ENCODE data around the gene COPE. TPM values are rescaled to one million over a fixed set of nuclear protein-coding genes. Genes with fewer than 3 reads are reported as not detected.

COPE gene
- total RNA-seq, 1 experiment from 2014 or later: 408 TPM

GRCh38 chr19:18945297-18945696 lies 26.1 kb upstream of the COPE start:
- H3K36me3 ChIP-seq (ENCODE audit: low read depth, low read length): no peaks in the 10 kb centered on the region
- no TSS peak for BruUV-seq (replicated peaks)
- no peaks in the 10 kb centered on the region for H3K9me3 ChIP-seq (ENCODE audit: low read length)
- no peak for DNase-seq
- ChIA-PET POLR2A (ENCODE audit: unreplicated experiment) (no interaction called here), CTCF (no interaction called here)
- H3K4me2 ChIP-seq (ENCODE audit: low read length): no peak overlapping the region
- no peaks in the 10 kb centered on the region for H3K9me2 ChIP-seq (replicated peaks; ENCODE audit: low read length)
- H3K79me2 ChIP-seq (ENCODE audit: low read length): peaks cover 5% of the 10 kb centered on the region
- no peaks in the 10 kb centered on the region for H3K27me3 ChIP-seq (ENCODE audit: low read length)
- TF ChIP-seq CTCF (conservative IDR thresholded peaks at IDR 0.05; ENCODE audit: low read depth, low read length) (no peak), EZH2 (IDR thresholded peaks at IDR 0.05; ENCODE audit: low read length, unreplicated experiment) (no peak), EZH2phosphoT487 (IDR thresholded peaks at IDR 0.05; ENCODE audit: borderline replicate concordance, low read length) (no peak)
- H3K4me1 ChIP-seq (ENCODE audit: insufficient read depth, low read length): no peaks in the 10 kb centered on the region
- no peak overlapping the region for H3K9ac ChIP-seq (ENCODE audit: low read length)
- no peak overlapping the region for H3K4me3 ChIP-seq (ENCODE audit: low read length)
- no peak overlapping the region for H3K27ac ChIP-seq (ENCODE audit: low read length)
- intact Hi-C loops (cut with micrococcal nuclease): no loop called here
- H4K20me1 ChIP-seq (ENCODE audit: low read length): no peaks in the 10 kb centered on the region
- H2AFZ ChIP-seq (ENCODE audit: low read length): no peak overlapping the region
- H3F3A ChIP-seq (ENCODE audit: low read length, unreplicated experiment): no peaks in the 10 kb centered on the region
- ATAC-seq: no peak

- Histone ChIP-seq H2AFZ (ENCODE audit: low read length) (no peak overlapping the region), H3K4me3 (ENCODE audit: low read length) (no peak overlapping the region), H3K9ac (ENCODE audit: low read length) (no peak overlapping the region), H4K20me1 (ENCODE audit: low read length) (no peaks in the 10 kb centered on the region), H3F3A (ENCODE audit: low read length, unreplicated experiment) (no peaks in the 10 kb centered on the region), H3K27me3 (ENCODE audit: low read length) (no peaks in the 10 kb centered on the region), H3K4me2 (ENCODE audit: low read length) (no peak overlapping the region), H3K79me2 (ENCODE audit: low read length) (peaks cover 21% of the 10 kb centered on the region), H3K4me1 (ENCODE audit: insufficient read depth, low read length) (peaks cover 6% of the 10 kb centered on the region), H3K36me3 (ENCODE audit: low read depth, low read length) (peaks cover 4% of the 10 kb centered on the region; the same call in 1 of the 2 replicates), H3K9me3 (ENCODE audit: low read length) (no peaks in the 10 kb centered on the region), H3K9me2 (replicated peaks; ENCODE audit: low read length) (no peaks in the 10 kb centered on the region), H3K27ac (ENCODE audit: low read length) (no peak overlapping the region)
- DNase-seq (no peak), ATAC-seq (no peak)
- TF ChIP-seq EZH2 (IDR thresholded peaks at IDR 0.05; ENCODE audit: low read length, unreplicated experiment) (no peak), CTCF (conservative IDR thresholded peaks at IDR 0.05; ENCODE audit: low read depth, low read length) (no peak), EZH2phosphoT487 (IDR thresholded peaks at IDR 0.05; ENCODE audit: borderline replicate concordance, low read length) (no peak)
- ChIA-PET POLR2A (ENCODE audit: unreplicated experiment) (no interaction called here), CTCF (no interaction called here)
- intact Hi-C loops (cut with micrococcal nuclease): no loop called here
- no TSS peak for BruUV-seq (replicated peaks)
Observed at GRCh38 chr19:18943465-18943864, 24.3 kb upstream of the COPE start.

GRCh38 chr19:18942692-18943091 lies 23.5 kb upstream of the COPE start:
- Histone ChIP-seq H3K9ac (ENCODE audit: low read length) (no peak overlapping the region), H2AFZ (ENCODE audit: low read length) (no peak overlapping the region), H3K9me3 (ENCODE audit: low read length) (no peaks in the 10 kb centered on the region), H3K27me3 (ENCODE audit: low read length) (no peaks in the 10 kb centered on the region), H3K36me3 (ENCODE audit: low read depth, low read length) (peaks cover 9% of the 10 kb centered on the region), H4K20me1 (ENCODE audit: low read length) (no peaks in the 10 kb centered on the region), H3K4me3 (ENCODE audit: low read length) (no peak overlapping the region), H3F3A (ENCODE audit: low read length, unreplicated experiment) (no peaks in the 10 kb centered on the region), H3K9me2 (replicated peaks; ENCODE audit: low read length) (no peaks in the 10 kb centered on the region), H3K4me1 (ENCODE audit: insufficient read depth, low read length) (peaks cover 6% of the 10 kb centered on the region), H3K4me2 (ENCODE audit: low read length) (no peak overlapping the region), H3K79me2 (ENCODE audit: low read length) (peaks cover 21% of the 10 kb centered on the region), H3K27ac (ENCODE audit: low read length) (no peak overlapping the region)
- TF ChIP-seq CTCF (conservative IDR thresholded peaks at IDR 0.05; ENCODE audit: low read depth, low read length) (no peak), EZH2phosphoT487 (IDR thresholded peaks at IDR 0.05; ENCODE audit: borderline replicate concordance, low read length) (no peak), EZH2 (IDR thresholded peaks at IDR 0.05; ENCODE audit: low read length, unreplicated experiment) (no peak)
- CTCF ChIA-PET: no interaction called here
- POLR2A ChIA-PET (ENCODE audit: unreplicated experiment): no interaction called here
- intact Hi-C loops (cut with micrococcal nuclease): no loop called here
- no peak for DNase-seq
- no TSS peak for BruUV-seq (replicated peaks)
- no peak for ATAC-seq

Measured in PC-3 (cell line).